HepG2 (cell line): ENCODE results near the gene ZFP64. TPM values are rescaled to one million over a fixed set of nuclear protein-coding genes. Genes with fewer than 3 reads are reported as not detected.

ENCODE experiments used
- ATF7-NPFF ChIP-seq: sonication (generic); formaldehyde crosslinking; IDR thresholded peaks from 2 replicates; pipeline ENCODE4 v1.8.1; 2023; ENCODE audit warnings: mild to moderate bottlenecking, low read depth, missing genetic modification reagents, moderate library complexity
- DZIP1 ChIP-seq: sonication (generic); formaldehyde crosslinking; IDR thresholded peaks from 2 replicates; pipeline ENCODE4 v1.5.0; 2020; ENCODE audit warnings: mild to moderate bottlenecking, missing genetic modification reagents
- EEA1 ChIP-seq: sonication (generic); formaldehyde crosslinking; IDR thresholded peaks from 2 replicates; pipeline ENCODE4 v1.5.1; 2020; ENCODE audit warnings: mild to moderate bottlenecking, missing genetic modification reagents, borderline replicate concordance
- FOXK2 ChIP-seq: fragments of 450-650 bp; IDR thresholded peaks from 2 replicates; pipeline ENCODE4 v1.6.1; 2016
- KDM1A ChIP-seq: IDR thresholded peaks from 2 replicates; pipeline ENCODE4 v1.6.1; 2016; ENCODE audit warnings: missing compliant biosample characterization
- KLF9 ChIP-seq: IDR thresholded peaks from 2 replicates; pipeline ENCODE4 v1.6.1; 2016; ENCODE audit warnings: low read depth
- MTERF4 ChIP-seq: sonication (generic); formaldehyde crosslinking; IDR thresholded peaks from 2 replicates; pipeline ENCODE4 v1.8.0; 2023; ENCODE audit warnings: mild to moderate bottlenecking, missing genetic modification reagents
- MYNN ChIP-seq: sonication (generic); formaldehyde crosslinking; IDR thresholded peaks from 2 replicates; pipeline ENCODE4 v1.4.0; 2020; ENCODE audit warnings: mild to moderate bottlenecking, low read depth, missing genetic modification reagents
- NCOA2 ChIP-seq: sonication (generic); formaldehyde crosslinking; IDR thresholded peaks from 2 replicates; pipeline ENCODE4 v1.8.0; 2022; ENCODE audit warnings: inconsistent platforms
- REPIN1 ChIP-seq: sonication (generic); formaldehyde crosslinking; IDR thresholded peaks from 2 replicates; pipeline ENCODE4 v1.8.0; 2022; ENCODE audit warnings: missing genetic modification reagents, low read depth, mild to moderate bottlenecking, borderline replicate concordance
- SALL2 ChIP-seq: sonication (generic); formaldehyde crosslinking; IDR thresholded peaks from 2 replicates; pipeline ENCODE4 v1.8.1; 2023; ENCODE audit warnings: mild to moderate bottlenecking, missing genetic modification reagents, inconsistent platforms
- SRSF1 ChIP-seq: fragments of 200-400 bp; formaldehyde crosslinking; optimal IDR thresholded peaks from 2 replicates; pipeline ENCODE3; 2017; ENCODE audit warnings: mild to moderate bottlenecking, low read depth, low read length, moderate library complexity
- YY1 ChIP-seq: IDR thresholded peaks from 2 replicates; pipeline ENCODE4 v1.6.1; 2011; ENCODE audit warnings: low read length, low read depth, moderate library complexity, mild to moderate bottlenecking; ENCODE audit not compliant: insufficient read depth, insufficient replicate concordance
- ZFP91 ChIP-seq: sonication (generic); formaldehyde crosslinking; IDR thresholded peaks from 2 replicates; pipeline ENCODE4 v1.9.0; 2022; ENCODE audit warnings: missing genetic modification reagents, mild to moderate bottlenecking, borderline replicate concordance
- ZFX ChIP-seq: sonication (generic); formaldehyde crosslinking; IDR thresholded peaks from 2 replicates; pipeline ENCODE4 v1.4.0; 2020; ENCODE audit warnings: mild to moderate bottlenecking, low read depth, missing genetic modification reagents, moderate library complexity
- ZNF235 ChIP-seq: sonication (generic); formaldehyde crosslinking; IDR thresholded peaks from 2 replicates; pipeline ENCODE4 v1.8.1; 2023; ENCODE audit warnings: mild to moderate bottlenecking, missing genetic modification reagents, borderline replicate concordance
- ZNF687 ChIP-seq: sonication (generic); formaldehyde crosslinking; IDR thresholded peaks from 2 replicates; pipeline ENCODE4 v1.5.1; 2020; ENCODE audit warnings: mild to moderate bottlenecking, missing genetic modification reagents, moderate library complexity
- polyA plus RNA-seq, 8 experiments: library from polyadenylated mRNA; depleted of rRNA in 3 of 8; stranded (reverse) in 7 of 8; unstranded in 1 of 8; fragments of >200 nt; fragmentation: Illumina TruSeq in 4 of 8; extraction: Trizol in 4 of 8; gene quantifications; 2 replicates each; pipeline versions ENCODE4 v1.2.1 to v1.2.3, GENCODE V29; 2011 to 2016; ENCODE audit warnings: low read depth in 4 of 8, missing spikeins in 1 of 8, mixed read lengths in 1 of 8; ENCODE audit not compliant: insufficient read depth in 1 of 8
- total RNA-seq, 5 experiments: library from RNA; depleted of rRNA; stranded (reverse); fragments of >200 nt; fragmentation: Illumina TruSeq; extraction: Trizol; gene quantifications; 2 replicates each; pipeline ENCODE4 v1.2.3, GENCODE V29; 2016; ENCODE audit warnings: low read depth in 1 of 5

The ZFP64 gene
- total and polyA plus RNA-seq, 2 of the 13 experiments (the other 11 are each of a cell fraction or from before 2014, with no cell fraction given), result 12.0 to 24.3 TPM

- TF ChIP-seq SRSF1 (peak; percentile 90), ZNF235 (CRISPR knock-in tag) (no peak; the same call in 1 of the 2 replicates), SALL2 (CRISPR knock-in tag) (no peak; the same call in 1 of the 2 replicates), FOXK2 (no peak), ZNF687 (CRISPR knock-in tag) (peak; percentile 95; the same call in 1 of the 2 replicates), KDM1A (CRISPR knock-in tag) (no peak), REPIN1 (CRISPR knock-in tag) (peak; percentile 76; the same call in 1 of the 2 replicates), ATF7-NPFF (CRISPR knock-in tag) (peak; percentile 72), NCOA2 (CRISPR knock-in tag) (no peak; the same call in 1 of the 2 replicates), YY1 (peak; percentile 82), KLF9 (CRISPR knock-in tag) (no peak), ZFX (CRISPR knock-in tag) (no peak; the same call in 1 of the 2 replicates), MTERF4 (CRISPR knock-in tag) (peak; percentile 95), ZFP91 (CRISPR knock-in tag) (peak; percentile 94), MYNN (CRISPR knock-in tag) (no peak), DZIP1 (peak; percentile 92), EEA1 (CRISPR knock-in tag) (peak; percentile 36; the same call in 1 of the 2 replicates)
Measured at GRCh38 chr20:52191132-52191915, at the start of gene ZFP64 (continued).
